Left renal pelvis (tissue), 4 donors: ENCODE data around the gene SEC11C. TPM values are rescaled to one million over a fixed set of nuclear protein-coding genes. Genes with fewer than 3 reads are reported as not detected.
"Not testable (repeated sequence)": the region's sequence is repeated elsewhere in the genome, so short reads cannot be mapped to it uniquely, and the experiment has no call there.

Experiments
- DNase-seq, 4 donors: peaks; one replicate each; pipeline ENCODE4 v3.0.0-alpha.2; 2013; ENCODE audit warnings: low read depth in 4 of 4, low spot score in 3 of 4
- polyA plus RNA-seq, 4 donors: library from polyadenylated mRNA; unstranded; fragments of 120-200 nt; gene quantifications; one replicate each; pipeline ENCODE4 v1.2.1, GENCODE V29; 2013; ENCODE audit not compliant: insufficient read length in 4 of 4

The SEC11C gene
- 10 to 100 TPM; 37.5 to 83.1 (median 73.1) TPM for polyA plus RNA-seq

GRCh38 chr18:59139615-59140301 is at the start of gene SEC11C:
Gene SEC11C, plus strand, starts transcription at chr18:59139884. Its CDS starts 65 bp downstream, at chr18:59139949.
- peak; percentile 91 to 94 (median 92) for DNase-seq

GRCh38 chr18:59090966-59091603 is 48.6 kb upstream of the SEC11C start:
- DNase-seq = no peak

GRCh38 chr18:59093668-59094067 is 46.0 kb upstream of the SEC11C start:
- DNase-seq = no peak

GRCh38 chr18:59094569-59094968 is 45.1 kb upstream of the SEC11C start:
- no peak for DNase-seq

GRCh38 chr18:59096098-59096789 is 43.4 kb upstream of the SEC11C start:
- DNase-seq = no peak

- DNase-seq = no peak
Measured at GRCh38 chr18:59101830-59102414, 37.8 kb upstream of the SEC11C start.

- DNase-seq = no peak
Measured at GRCh38 chr18:59109375-59109774, 30.3 kb upstream of the SEC11C start.

GRCh38 chr18:59114160-59114559 is 25.5 kb upstream of the SEC11C start:
- DNase-seq = no peak

- no peak for DNase-seq
Measured at GRCh38 chr18:59123588-59124369, 15.9 kb upstream of the SEC11C start.

- no peak for DNase-seq
Measured at GRCh38 chr18:59124370-59124704, 15.3 kb upstream of the SEC11C start.

- DNase-seq = no peak
Measured at GRCh38 chr18:59127047-59127446, 12.6 kb upstream of the SEC11C start.

GRCh38 chr18:59129951-59130703 is 9.6 kb upstream of the SEC11C start:
- no peak for DNase-seq

GRCh38 chr18:59132810-59133465 is 6.7 kb upstream of the SEC11C start:
- no peak for DNase-seq

GRCh38 chr18:59139291-59139614 is 431 bp upstream of the SEC11C start:
- no peak for DNase-seq

GRCh38 chr18:59140302-59140885 is 710 bp downstream of the SEC11C start:
- peak; percentile 8 to 25 (median 16) for DNase-seq

GRCh38 chr18:59141294-59142068 is 1.8 kb downstream of the SEC11C start:
- no peak for DNase-seq

GRCh38 chr18:59142274-59142673 is 2.6 kb downstream of the SEC11C start:
- DNase-seq = no peak

GRCh38 chr18:59142800-59143416 is 3.2 kb downstream of the SEC11C start:
- not testable (repeated sequence) for DNase-seq
